A673 (cell line): ENCODE results near the gene SH3TC1.

Experiments used
- EZH2 ChIP-seq: fragments of 200-600 bp; sonication (generic); IDR thresholded peaks from 2 replicates; pipeline ENCODE4 v1.6.1; 2017; ENCODE audit warnings: borderline replicate concordance, low read depth, mild to moderate bottlenecking, mixed read lengths, antibody characterized with exemption, low read length; ENCODE audit not compliant: poor library complexity, severe bottlenecking
- TF ChIP-seq, protein P1 (sequence below): fragments of 300-800, 200-600 bp; sonication (generic); conservative IDR thresholded peaks from 2 replicates; pipeline ENCODE4 v1.5.1; 2017; ENCODE audit warnings: low read depth, mild to moderate bottlenecking, antibody characterized with exemption, low read length, moderate library complexity, mixed read lengths

- TF ChIP-seq, protein P1, sequence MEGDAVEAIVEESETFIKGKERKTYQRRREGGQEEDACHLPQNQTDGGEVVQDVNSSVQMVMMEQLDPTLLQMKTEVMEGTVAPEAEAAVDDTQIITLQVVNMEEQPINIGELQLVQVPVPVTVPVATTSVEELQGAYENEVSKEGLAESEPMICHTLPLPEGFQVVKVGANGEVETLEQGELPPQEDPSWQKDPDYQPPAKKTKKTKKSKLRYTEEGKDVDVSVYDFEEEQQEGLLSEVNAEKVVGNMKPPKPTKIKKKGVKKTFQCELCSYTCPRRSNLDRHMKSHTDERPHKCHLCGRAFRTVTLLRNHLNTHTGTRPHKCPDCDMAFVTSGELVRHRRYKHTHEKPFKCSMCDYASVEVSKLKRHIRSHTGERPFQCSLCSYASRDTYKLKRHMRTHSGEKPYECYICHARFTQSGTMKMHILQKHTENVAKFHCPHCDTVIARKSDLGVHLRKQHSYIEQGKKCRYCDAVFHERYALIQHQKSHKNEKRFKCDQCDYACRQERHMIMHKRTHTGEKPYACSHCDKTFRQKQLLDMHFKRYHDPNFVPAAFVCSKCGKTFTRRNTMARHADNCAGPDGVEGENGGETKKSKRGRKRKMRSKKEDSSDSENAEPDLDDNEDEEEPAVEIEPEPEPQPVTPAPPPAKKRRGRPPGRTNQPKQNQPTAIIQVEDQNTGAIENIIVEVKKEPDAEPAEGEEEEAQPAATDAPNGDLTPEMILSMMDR: peak; percentile 96
- TF ChIP-seq EZH2: no peak
Observed at GRCh38 chr4:8241895-8242696, 43.0 kb downstream of the SH3TC1 start.
